Superior temporal gyrus (tissue), 1 donor: ENCODE results near the gene C11orf65.
"Not testable (repeated sequence)": the region's sequence is repeated elsewhere in the genome, so short reads cannot be mapped to it uniquely, and the experiment has no call there.

Experiments used
- DNase-seq: peaks from one replicate; pipeline ENCODE4 v3.0.0-alpha.2; 2016; ENCODE audit errors: extremely low spot score

The C11orf65 gene

DNA sequence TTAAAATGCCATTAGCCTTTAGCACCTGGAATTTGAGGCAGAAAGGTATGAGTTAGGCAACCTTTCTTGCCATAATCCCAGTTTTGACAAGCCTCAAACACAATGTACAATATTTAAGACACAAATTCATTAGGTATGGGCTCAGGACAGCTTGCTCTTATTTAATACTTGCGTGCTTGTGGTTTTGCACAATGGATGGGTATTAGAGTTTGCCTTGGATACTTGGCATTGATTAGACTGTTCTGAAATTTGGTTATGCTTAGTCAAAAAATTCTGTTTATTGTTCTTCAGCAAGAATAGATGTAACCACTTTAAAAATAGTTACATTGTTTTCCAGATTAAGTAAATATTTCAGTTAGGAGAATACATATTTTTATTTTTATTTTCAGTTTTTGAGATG lies 5.4 kb upstream of the C11orf65 start:
- DNase-seq, result no peak

DNA sequence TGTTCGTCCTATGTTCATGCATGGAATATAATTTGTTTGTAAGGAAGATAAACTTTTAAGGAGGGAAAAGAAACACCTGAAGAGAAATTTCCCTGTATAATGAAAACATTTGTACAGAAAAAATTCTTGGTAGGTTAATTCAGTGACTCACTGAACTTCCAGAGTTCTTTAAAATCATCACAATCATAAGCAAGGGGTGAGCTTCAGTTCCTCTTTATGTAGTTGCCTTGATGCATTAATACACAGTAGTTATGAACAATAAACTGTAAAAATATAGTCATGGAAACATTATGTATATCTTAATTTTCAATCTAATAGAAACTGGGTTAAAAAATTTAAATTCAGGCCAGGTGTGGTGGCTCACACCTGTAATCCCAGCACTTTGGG lies 1.1 kb upstream of the C11orf65 start:
- DNase-seq, result no peak

DNA sequence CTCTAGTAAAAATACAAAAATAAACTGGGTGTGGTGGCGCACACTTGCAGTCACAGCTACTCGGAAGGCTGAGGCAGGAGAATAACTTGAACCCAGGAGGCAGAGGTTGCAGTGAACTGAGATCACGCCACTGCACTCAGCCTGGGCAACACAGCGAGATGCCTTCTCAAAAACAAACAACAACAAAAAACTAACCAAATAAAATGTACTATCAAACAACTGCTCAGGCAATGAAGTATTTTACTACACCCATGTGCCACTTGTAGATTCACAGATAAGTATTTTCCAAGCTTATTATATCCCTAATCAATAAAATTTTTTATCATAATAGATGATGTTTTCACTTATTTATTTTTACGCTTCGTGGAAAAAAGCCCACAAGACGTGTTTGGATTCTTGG lies 924 bp downstream of the C11orf65 start:
- DNase-seq, result no peak

DNA sequence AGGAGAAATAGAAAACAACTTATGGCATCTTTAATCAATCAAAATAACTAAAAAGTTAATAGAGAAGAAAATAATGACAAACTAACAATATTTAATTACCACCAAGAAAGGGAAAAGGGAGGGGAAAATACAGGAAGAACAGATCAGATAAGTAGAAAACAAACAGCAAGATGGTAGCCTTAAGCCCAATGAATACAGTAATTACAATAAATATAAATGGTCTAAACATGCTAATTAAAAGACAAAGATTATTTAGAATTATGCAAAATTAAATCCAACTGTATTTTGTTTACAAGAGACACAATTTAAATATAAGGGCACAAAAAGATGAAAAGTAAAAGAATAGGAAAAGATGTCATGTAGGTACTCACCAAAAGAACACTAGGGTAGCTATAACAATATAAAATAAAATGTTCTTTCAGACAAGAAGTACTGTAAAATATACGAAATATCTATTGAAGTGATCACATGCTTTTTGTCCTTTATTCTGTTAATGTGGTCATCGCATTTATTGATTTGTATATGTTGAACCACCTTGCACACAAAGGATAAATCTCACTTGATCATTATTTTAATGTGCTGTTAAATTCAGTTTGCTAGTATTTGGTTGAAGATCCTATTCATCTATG lies 14.0 kb downstream of the C11orf65 start:
- DNase-seq, result no peak

DNA sequence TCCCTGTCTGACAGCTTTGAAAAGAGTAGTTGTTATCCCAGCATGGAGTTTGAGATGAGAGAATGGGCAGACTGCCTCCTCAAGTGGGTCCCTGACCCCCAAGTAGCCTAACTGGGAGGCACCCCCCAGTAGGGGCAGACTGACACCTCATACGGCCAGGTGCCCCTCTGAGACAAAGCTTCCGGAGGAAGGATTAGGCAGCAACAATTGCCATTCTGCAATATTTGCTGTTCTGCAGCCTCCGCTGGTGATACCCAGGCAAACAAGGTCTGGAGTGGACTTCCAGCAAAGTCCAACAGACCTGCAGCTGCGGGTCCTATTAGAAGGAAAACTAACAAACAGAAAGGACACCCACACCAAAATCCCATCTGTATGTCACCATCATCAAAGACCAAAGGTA lies 25.9 kb downstream of the C11orf65 start:
- not testable (repeated sequence) for DNase-seq

DNA sequence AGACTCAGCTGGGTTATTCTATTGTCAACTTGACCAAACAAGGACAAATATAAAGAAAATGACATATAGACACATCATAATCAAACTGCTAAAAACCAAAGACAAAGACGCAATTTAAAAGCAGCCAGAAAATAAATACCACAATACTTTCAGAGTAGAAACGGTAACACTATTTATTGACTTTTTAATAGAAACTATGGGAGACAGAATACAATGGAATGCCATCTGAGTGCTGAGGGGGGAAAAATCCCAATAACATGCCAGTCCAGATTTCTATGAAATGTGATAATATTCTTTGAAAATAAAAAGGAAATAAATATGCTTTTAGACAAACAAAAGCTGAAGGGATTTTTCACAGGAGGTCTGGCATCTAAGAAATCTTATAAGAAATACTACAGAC lies 30.7 kb downstream of the C11orf65 start:
- no peak for DNase-seq

DNA sequence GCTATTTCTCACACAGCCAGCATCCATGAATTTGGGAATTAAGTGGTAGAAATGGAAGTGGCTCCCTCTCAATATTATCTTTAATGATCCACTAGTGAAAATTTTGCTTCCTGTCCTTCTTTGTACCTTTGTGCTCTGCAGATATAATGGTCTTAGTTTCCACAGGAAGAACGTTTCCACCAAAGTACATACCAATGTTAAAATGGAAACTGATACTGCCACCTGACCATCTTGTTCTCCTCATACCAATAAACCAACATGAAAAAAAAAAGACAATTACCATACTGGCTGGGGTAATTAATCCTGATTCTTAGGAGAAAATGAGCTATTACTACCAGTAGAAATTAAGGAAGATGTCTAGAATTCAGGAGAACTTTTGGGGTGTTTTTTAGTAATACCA lies 32.3 kb downstream of the C11orf65 start:
- DNase-seq, result no peak

DNA sequence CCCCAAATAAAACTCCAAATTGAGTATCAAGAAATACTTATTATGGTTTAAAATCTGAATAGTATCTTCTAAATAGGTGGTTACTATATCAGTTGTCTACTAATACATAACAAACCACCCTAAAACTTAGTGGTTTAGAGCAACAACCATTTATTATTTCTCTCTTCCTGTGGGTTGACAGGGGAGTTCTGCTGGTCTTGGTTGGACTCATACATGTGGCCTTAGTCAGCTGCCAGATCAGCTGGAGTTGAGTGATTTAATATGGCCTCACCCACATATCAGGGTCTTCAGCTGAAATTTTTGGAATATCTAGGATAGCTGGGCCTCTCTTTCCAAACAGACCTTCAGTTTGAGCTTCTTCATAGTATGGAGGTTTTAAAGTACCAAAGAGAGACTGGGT lies 34.5 kb downstream of the C11orf65 start:
- DNase-seq, result no peak

DNA sequence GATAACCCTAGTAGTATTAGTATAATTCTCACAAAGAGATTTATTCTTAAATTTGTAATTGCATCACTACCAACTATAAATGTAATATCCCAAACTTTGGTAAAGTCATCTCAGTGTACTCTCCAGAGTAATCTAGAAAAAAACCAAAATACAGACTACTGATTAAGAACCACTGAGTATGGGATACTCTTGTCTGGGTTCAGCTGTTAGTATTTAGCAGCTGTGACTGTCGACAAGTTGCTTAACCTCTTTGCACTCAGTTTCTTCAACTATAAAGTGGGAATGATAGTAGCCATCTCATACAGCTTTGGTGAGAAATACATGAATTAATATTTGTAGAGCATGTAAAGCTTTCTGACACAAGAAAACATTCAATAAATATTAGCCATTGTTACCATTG lies 35.3 kb downstream of the C11orf65 start:
- DNase-seq, result no peak

DNA sequence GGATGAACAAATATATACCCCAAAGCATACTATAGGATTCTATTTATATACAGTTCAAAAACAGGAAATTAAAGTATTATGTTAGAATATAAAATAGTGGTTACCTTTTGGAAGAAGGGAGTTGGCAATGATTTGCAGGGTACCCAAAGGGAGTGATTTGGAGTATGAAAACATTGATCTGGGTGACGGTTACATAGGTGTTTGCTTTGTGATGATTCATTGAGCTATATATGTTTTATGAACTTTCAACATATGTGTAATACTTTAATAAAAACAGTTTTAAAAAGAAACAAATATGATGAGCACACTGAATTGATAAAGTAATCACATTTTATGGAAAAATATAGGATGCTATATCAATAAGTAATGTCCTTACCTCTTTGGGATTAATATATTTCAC lies 36.0 kb downstream of the C11orf65 start:
- DNase-seq, result no peak

DNA sequence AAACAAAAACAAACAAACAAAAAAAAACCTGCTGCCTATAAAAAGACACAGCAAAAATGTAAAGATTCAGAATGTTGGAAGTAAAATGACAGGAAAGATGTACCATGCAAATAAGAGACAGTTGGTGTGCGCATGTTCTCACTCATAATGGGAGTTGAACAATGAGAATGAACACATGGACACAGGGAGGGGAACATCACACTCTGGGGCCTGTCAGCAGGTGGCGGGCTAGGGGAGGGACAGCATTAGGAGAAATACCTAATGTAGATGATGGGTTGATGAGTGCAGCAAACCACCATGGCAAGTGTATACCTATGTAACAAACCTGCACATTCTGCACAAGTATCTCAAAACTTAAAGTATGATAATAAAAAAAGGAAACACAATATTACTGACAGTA lies 49.8 kb downstream of the C11orf65 start:
- DNase-seq, result not testable (repeated sequence)

DNA sequence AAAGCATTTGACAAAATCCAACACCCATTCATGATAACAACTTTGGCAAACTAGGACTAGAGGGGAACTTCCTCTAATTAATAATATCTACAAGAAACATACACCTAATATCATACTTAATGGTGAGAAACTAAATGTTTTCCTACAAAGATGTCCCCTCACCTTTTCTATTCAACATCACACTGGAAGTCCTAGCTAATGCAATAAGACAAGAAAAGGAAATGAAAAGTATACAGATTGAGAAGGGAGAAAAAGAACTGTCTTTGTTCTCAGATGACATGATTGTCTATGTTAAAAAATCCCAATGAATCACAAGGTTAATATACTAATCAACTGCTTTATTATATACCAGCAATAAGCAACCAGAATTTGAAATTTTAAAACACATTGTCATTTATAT lies 52.4 kb downstream of the C11orf65 start:
- no peak for DNase-seq

DNA sequence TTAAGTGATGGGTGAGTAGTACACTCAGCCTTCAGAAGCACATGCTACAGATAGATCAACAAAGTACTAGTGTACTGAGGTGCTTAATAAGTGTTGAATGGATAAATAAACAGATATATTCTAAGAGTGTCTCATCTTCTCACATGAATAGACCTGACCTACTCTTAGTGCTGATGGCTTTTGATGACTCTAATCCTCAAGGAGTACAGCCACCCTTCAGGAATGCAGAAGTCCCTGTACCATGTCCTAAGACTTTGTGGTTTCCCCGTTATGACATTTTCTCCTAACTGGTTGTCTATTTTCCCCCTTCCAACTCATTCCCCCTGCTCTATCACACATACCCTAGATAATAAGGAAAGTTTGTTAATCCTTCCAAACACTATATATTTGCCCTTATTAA lies 61.6 kb downstream of the C11orf65 start:
- no peak for DNase-seq

DNA sequence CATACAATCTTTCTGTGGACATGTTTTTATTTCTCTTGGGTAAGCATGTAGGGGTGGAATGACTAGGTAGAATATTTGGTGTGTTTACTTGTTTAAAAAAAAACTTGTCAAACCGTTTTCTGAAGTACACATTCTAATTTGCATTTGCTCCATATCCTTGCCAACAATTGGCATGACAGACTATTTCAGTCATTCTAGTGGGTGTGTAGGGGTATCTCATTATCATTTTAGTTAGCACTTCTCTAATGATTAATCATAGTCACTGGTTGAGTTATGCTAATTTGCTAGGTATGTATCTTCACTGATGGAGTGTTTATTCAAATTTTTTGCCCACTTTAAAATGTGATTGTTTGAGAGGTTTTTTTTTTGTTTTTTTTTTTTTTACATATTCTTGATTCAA lies 64.3 kb downstream of the C11orf65 start:
- DNase-seq, result no peak

DNA sequence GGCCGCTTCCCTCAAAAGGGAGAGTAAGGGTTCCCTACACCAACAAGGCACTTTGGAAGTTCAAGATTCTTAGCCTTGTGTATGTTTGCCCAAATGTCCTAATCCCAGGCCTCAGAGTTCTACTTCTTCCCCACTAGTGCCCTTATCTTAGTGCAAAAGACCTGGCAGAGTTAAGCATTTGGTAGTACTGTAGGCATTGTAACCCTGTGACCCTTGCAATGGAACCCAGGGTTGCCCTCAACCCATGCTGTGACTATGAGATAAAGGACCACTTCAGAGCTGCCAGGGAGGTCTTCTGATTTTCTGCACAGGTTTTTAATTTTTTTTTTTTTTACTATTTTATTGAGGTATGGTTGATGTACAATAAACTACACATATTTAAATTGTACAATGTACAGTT lies 65.1 kb downstream of the C11orf65 start:
- DNase-seq, result no peak

DNA sequence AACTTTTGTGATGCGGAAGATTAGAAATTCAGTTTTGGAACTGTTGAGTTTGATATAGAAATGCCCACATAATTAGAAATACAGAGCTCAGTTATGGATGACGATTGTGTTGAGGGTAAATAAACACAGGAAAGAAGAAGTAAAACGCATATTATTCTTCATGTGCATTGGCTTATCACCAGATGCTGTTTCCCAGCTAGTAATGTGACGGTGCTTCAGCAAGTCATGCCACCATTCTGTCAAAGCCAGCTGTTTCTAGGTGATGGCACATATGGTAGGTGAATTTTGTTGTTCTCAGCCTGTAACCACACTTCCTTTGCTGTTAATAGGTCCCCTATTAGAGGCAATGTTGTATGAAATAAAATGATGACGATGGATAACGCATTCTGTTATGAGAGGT lies 68.9 kb downstream of the C11orf65 start:
- no peak for DNase-seq

DNA sequence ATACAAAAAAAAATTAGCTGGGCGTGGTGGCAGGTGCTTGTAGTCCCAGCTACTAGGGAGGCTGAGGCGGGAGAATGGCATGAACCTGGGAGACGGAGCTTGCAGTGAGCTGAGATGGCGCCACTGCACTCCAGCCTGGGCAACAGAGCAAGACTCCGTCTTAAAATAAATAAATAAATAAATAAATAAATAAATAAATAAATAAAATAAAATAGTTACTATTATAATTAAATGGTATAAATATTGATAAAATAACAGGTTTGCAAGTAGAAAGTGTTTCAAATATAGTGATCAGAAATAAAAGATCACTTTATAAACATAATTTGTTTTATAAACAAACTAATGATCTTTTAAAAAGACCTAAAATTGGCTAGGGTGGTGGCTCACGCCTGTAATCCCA lies 70.7 kb downstream of the C11orf65 start:
- not testable (repeated sequence) for DNase-seq

DNA sequence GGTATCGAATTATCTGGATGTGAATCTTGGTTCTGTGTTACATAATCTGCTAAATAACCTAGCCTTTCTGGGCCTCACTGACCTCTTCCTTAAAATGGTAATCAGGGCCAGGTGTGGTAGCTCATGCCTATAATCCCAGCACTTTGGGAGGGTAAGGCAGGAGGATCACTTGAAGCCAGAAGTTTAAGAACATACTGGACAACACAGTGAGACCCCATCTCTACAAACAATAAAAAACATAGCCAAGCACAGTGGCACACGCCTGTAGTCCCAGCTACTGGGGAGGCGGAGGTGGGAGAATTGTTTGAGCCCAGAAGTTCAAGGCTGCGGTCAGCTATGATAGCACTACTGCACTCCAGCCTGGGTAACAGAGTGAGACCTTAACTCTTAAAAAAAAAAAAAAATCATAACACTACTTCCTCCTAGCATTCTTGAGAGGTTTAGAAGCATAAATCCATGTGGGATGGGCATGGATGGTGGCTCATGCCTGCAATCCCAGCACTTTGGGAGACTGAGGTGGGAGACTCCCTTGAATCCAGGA lies 72.5 kb downstream of the C11orf65 start:
- DNase-seq, result no peak

DNA sequence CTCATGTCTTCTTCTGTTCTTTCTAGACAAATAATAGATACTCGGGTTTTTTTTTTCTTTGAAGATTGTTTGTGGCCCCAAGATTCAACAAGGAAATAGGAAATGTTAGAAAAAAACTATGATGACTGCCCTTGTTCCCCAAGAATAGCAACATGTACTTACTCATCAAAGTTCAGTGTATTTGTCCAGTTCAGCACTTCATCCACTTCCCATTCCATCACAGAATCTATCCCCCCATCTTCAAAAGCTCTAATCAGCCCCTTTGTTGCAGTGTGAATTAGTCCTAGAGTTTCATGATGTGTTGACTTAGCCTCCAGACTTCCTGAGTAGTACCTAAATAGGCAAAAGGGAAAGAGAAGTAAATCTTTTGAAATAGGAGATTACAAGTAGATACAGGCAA lies 74.3 kb downstream of the C11orf65 start:
- DNase-seq, result no peak

DNA sequence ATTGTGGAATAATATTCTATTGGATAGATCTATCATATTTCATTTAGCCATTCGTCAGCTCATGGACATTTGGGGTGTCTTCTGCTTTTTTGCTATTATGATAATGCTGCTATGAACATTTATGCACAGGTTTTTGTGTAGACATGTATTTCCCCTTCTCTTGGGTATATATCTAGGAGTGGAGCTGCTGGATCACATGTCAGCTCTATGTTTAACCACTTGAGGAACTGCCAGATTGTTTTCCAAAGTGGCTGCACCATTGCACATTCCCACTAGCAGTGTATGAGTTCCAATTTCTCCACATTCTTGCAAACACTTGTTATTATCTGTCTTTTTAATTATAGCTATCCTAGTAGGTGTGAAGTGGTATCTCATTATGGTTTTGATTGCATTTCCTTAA lies 75.0 kb downstream of the C11orf65 start:
- no peak for DNase-seq

DNA sequence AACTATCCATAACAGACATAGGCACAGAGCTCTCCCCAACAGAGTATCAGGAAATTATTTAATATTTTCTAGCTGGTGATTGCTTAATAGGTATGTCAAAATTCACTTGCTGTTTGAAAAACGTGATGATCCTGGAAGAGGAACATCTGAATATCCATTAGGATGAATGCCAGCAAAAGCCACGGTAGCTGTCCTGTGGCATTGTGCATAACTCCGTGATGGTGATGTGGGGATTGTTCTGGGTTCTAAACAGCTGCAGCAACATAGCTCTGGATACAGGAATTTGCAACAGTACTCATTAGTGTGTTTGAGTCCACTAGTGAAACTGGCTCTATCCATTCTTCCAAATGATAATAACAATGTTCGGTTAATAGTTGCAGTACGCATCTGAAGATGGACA lies 78.8 kb downstream of the C11orf65 start:
- no peak for DNase-seq

DNA sequence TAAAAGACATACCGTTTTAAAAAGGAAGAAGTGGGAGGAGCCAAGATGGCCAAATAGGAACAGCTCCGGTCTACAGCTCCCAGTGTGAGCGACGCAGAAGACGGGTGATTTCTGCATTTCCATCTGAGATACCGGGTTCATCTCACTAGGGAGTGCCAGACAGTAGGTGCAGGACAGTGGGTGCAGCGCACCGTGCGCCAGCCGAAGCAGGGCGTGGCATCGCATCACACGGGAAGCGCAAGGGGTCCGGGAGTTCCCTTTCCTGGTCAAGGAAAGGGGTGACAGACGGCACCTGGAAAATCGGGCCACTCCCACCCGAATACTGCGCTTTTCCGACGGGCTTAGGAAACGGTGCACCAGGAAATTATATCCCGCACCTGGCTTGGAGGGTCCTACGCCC lies 93.8 kb downstream of the C11orf65 start:
- not testable (repeated sequence) for DNase-seq

DNA sequence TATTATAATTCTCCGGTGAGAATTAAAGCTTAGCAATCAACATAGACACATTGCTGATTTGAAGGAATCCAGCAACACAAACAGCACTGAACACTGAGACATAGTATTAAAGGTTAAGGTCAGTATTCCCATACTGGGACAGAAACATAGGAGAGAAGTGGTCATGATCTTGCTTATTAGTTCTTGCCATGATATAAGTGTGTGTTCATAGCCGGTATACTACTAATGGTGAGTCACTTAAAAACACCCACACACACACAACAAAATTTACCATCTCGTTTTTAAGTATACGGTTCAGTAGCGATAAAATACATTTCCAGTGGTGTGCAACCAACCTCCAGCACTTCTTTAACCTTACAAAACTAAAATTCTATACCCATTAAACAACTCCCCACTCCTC lies 96.3 kb downstream of the C11orf65 start:
- no peak for DNase-seq

DNA sequence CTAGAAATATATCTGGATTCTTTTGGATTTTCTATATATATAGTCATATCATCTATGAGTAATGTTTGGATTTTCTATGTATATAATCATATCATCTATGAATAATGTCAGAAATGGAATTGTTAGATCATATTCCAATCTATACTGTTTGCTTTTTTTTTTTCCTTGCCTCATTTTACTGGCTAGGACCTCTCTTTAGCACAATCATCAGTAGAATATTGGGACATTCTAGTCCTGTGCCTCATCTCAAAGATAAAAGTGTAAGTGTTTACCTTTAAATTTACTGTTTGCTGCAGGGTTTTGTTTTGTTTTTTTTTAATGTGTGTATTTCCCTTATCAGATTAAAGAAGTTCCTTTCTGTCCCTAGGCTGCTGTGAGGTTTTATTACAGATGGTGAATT lies 97.0 kb downstream of the C11orf65 start:
- no peak for DNase-seq
